ENCODE results near the gene RB1.

DNA sequence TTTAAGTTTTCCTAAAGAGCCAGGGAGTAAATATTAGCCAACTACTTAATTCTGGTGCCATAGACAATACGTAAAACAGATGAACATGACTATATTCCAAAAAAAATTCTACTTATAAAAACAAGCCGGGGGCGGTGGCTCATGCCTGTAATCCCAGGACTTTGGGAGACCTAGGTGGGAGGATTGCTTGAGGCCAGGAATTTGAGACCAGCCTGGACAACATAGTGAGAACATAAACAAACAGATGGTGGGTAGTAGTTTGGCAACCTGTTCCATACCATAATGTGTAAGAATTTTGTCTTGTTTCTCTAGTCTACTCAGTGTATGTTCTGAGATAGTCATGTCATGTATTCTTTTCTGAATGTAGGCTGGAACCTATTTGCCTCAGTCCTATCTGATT, 45.1 kb upstream of the RB1 start:
- TF ChIP-seq POLR2A (IDR thresholded peaks at IDR 0.05; ENCODE audit: low read depth, low read length): no peak
- no peak for TF ChIP-seq POLR2AphosphoS5 (IDR thresholded peaks at IDR 0.05; ENCODE audit: low read depth, low read length)
- no peak for TF ChIP-seq TAF1 (IDR thresholded peaks at IDR 0.05; ENCODE audit: low read depth, low read length)
- no peak for TF ChIP-seq POU2F2 (IDR thresholded peaks at IDR 0.05; ENCODE audit: low read depth, low read length)
- no peak for TF ChIP-seq PAX5 (IDR thresholded peaks at IDR 0.05; ENCODE audit: insufficient read depth, low read length, severe bottlenecking)
- TF ChIP-seq SPI1 (IDR thresholded peaks at IDR 0.05; ENCODE audit: low read depth, low read length): no peak
